HepG2 (cell line): ENCODE data around the gene KLF9. TPM values are rescaled to one million over a fixed set of nuclear protein-coding genes. Genes with fewer than 3 reads are reported as not detected.

Experiments used
- AHDC1 ChIP-seq: sonication (generic); formaldehyde crosslinking; IDR thresholded peaks from 2 replicates; pipeline ENCODE4 v1.5.1; 2020; ENCODE audit warnings: mild to moderate bottlenecking, missing genetic modification reagents, borderline replicate concordance
- ATM ChIP-seq: fragments of 450-650 bp; IDR thresholded peaks from 2 replicates; pipeline ENCODE4 v1.7.1; 2017; ENCODE audit warnings: mild to moderate bottlenecking, borderline replicate concordance
- E2F2 ChIP-seq: sonication (generic); formaldehyde crosslinking; IDR thresholded peaks from 2 replicates; pipeline ENCODE4 v1.4.0; 2020; ENCODE audit warnings: missing genetic modification reagents, borderline replicate concordance
- FLYWCH1 ChIP-seq: sonication (generic); formaldehyde crosslinking; IDR thresholded peaks from 2 replicates; pipeline ENCODE4 v1.8.1; 2023; ENCODE audit warnings: mild to moderate bottlenecking, missing genetic modification reagents
- HHEX ChIP-seq: IDR thresholded peaks from 2 replicates; pipeline ENCODE4 v1.6.1; 2016; ENCODE audit warnings: control low read depth
- JARID2 ChIP-seq: sonication (generic); formaldehyde crosslinking; IDR thresholded peaks from 2 replicates; pipeline ENCODE4 v1.8.1; 2023; ENCODE audit warnings: missing genetic modification reagents, inconsistent platforms; ENCODE audit not compliant: insufficient replicate concordance
- KDM1A ChIP-seq: IDR thresholded peaks from 2 replicates; pipeline ENCODE4 v1.6.1; 2016; ENCODE audit warnings: missing compliant biosample characterization
- NFIC ChIP-seq: IDR thresholded peaks from 2 replicates; pipeline ENCODE4 v1.6.1; 2012; ENCODE audit warnings: mild to moderate bottlenecking, low read length, inconsistent platforms
- PHF21A ChIP-seq: sonication (generic); formaldehyde crosslinking; IDR thresholded peaks from 2 replicates; pipeline ENCODE4 v1.5.0; 2020; ENCODE audit warnings: mild to moderate bottlenecking, missing genetic modification reagents
- SMAD1 ChIP-seq: sonication (generic); formaldehyde crosslinking; IDR thresholded peaks from 2 replicates; pipeline ENCODE4 v1.4.0; 2020; ENCODE audit warnings: missing genetic modification reagents, low read depth, mild to moderate bottlenecking, borderline replicate concordance
- ZNF276 ChIP-seq: sonication (generic); formaldehyde crosslinking; IDR thresholded peaks from 2 replicates; pipeline ENCODE4 v1.4.0; 2020; ENCODE audit warnings: mild to moderate bottlenecking, low read depth, missing genetic modification reagents
- ZSCAN12 ChIP-seq: sonication (generic); formaldehyde crosslinking; IDR thresholded peaks from 2 replicates; pipeline ENCODE4 v1.9.0; 2021; ENCODE audit warnings: mild to moderate bottlenecking, missing genetic modification reagents
- polyA plus RNA-seq, 8 experiments: library from polyadenylated mRNA; depleted of rRNA in 3 of 8; stranded (reverse) in 7 of 8; unstranded in 1 of 8; fragments of >200 nt; fragmentation: Illumina TruSeq in 4 of 8; extraction: Trizol in 4 of 8; gene quantifications; 2 replicates each; pipeline versions ENCODE4 v1.2.1 to v1.2.3, GENCODE V29; 2011 to 2016; ENCODE audit warnings: low read depth in 4 of 8, missing spikeins in 1 of 8, mixed read lengths in 1 of 8; ENCODE audit not compliant: insufficient read depth in 1 of 8
- total RNA-seq, 5 experiments: library from RNA; depleted of rRNA; stranded (reverse); fragments of >200 nt; fragmentation: Illumina TruSeq; extraction: Trizol; gene quantifications; 2 replicates each; pipeline ENCODE4 v1.2.3, GENCODE V29; 2016; ENCODE audit warnings: low read depth in 1 of 5
- TF ChIP-seq, protein P1 (sequence below): sonication (generic); formaldehyde crosslinking; IDR thresholded peaks from 2 replicates; pipeline ENCODE4 v1.5.0; 2020; ENCODE audit warnings: missing genetic modification reagents
- TF ChIP-seq, protein P2 (sequence below): sonication (generic); formaldehyde crosslinking; IDR thresholded peaks from 2 replicates; pipeline ENCODE4 v1.8.0; 2022; ENCODE audit warnings: low read depth, missing genetic modification reagents
- TF ChIP-seq, protein P3 (sequence below): IDR thresholded peaks from 2 replicates; pipeline ENCODE4 v1.6.1; 2016

KLF9 gene
- total and polyA plus RNA-seq, 2 of the 13 experiments (the other 11 are each of a cell fraction or from before 2014, with no cell fraction given): 5.7 to 7.2 TPM

DNA sequence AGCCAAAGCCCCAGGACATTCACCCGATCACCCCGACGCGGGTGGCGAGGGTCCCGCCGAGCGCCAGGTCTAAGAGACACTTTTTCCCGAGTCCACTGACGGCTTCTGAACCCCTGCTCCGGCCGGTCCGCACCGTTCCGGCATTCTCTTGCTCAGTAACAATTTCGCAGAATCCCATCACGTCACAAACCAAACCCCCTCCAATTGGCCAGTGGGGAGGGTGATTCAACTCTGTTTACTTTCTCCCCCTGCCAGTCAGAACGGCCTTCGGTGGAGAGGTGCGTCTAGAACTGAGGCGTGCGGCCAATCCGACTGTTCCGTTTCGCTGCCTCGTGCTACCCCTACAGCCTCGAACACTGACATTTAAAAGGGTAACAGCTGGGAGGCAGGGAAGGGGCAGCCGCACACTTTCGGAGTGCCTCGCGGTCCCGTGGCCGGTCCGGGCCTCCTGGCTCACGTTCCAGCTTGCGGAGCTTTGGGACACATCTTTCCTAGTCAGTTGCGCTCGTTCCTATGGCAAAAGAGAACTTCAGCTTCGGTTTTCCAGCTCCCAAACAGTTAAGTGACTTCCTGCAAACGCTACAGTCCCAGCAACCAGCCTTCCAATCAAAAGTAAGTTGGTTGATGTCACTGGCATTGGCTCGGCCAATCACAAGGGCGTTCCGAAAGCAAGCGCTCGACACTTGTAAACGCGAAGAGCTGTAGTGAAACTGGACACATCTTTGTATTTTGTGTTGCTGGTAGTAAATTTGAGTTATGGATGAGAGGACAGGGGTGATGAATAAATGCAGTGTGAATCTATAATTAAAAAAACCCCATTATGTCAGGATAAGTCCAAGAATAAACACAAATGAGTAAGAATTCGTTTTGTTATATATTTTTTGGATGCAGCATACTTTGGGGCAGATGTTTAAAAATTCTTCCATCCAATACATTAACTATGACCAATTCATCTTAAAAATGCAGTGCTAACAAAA lies at the start of gene KLF9 (continued):
- TF ChIP-seq ZNF276 (CRISPR knock-in tag) (peak; percentile 66; the same call in 1 of the 2 replicates), JARID2 (CRISPR knock-in tag) (peak; percentile 59), FLYWCH1 (no peak), E2F2 (CRISPR knock-in tag) (no peak), KDM1A (CRISPR knock-in tag) (0 out of 2 replicates have a peak, but pooled peaks have one; percentile 33), PHF21A (CRISPR knock-in tag) (peak; percentile 78), SMAD1 (CRISPR knock-in tag) (no peak), HHEX (no peak), AHDC1 (CRISPR knock-in tag) (peak; percentile 54; the same call in 1 of the 2 replicates), ATM (no peak), NFIC (no peak), ZSCAN12 (CRISPR knock-in tag) (no peak)
- TF ChIP-seq, protein P1, sequence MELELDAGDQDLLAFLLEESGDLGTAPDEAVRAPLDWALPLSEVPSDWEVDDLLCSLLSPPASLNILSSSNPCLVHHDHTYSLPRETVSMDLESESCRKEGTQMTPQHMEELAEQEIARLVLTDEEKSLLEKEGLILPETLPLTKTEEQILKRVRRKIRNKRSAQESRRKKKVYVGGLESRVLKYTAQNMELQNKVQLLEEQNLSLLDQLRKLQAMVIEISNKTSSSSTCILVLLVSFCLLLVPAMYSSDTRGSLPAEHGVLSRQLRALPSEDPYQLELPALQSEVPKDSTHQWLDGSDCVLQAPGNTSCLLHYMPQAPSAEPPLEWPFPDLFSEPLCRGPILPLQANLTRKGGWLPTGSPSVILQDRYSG (CRISPR knock-in tag): no peak; the same call in 1 of the 2 replicates
- TF ChIP-seq, protein P2, sequence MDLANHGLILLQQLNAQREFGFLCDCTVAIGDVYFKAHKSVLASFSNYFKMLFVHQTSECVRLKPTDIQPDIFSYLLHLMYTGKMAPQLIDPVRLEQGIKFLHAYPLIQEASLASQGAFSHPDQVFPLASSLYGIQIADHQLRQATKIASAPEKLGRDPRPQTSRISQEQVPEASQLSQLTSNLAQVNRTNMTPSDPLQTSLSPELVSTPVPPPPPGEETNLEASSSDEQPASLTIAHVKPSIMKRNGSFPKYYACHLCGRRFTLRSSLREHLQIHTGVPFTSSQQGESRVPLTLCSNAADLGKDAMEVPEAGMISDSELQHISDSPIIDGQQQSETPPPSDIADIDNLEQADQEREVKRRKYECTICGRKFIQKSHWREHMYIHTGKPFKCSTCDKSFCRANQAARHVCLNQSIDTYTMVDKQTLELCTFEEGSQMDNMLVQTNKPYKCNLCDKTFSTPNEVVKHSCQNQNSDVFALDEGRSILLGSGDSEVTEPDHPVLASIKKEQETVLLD (CRISPR knock-in tag): no peak
- TF ChIP-seq, protein P3, sequence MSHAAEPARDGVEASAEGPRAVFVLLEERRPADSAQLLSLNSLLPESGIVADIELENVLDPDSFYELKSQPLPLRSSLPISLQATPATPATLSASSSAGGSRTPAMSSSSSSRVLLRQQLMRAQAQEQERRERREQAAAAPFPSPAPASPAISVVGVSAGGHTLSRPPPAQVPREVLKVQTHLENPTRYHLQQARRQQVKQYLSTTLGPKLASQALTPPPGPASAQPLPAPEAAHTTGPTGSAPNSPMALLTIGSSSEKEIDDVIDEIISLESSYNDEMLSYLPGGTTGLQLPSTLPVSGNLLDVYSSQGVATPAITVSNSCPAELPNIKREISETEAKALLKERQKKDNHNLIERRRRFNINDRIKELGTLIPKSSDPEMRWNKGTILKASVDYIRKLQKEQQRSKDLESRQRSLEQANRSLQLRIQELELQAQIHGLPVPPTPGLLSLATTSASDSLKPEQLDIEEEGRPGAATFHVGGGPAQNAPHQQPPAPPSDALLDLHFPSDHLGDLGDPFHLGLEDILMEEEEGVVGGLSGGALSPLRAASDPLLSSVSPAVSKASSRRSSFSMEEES (CRISPR knock-in tag): peak; percentile 55
